DOHH2 (cell line): ENCODE measurements around the gene SIPA1L3.

Source experiments
- H3F3A ChIP-seq: fragments of 200-600 bp; sonication (generic), shearing (Covaris generic); 2 replicates; pipeline ENCODE4 v1.6.0; 2016; ENCODE audit warnings: antibody characterized with exemption, mild to moderate bottlenecking; ENCODE audit not compliant: control insufficient read depth, insufficient read depth
- H3K27ac ChIP-seq: fragments of 200-600 bp; sonication (generic); 2 replicates; pipeline ENCODE4 v1.5.1; 2014; ENCODE audit warnings: low read depth, mild to moderate bottlenecking, low read length, moderate library complexity
- H3K27me3 ChIP-seq: fragments of 200-600 bp; sonication (generic); 2 replicates; pipeline ENCODE4 v1.6.1; 2014; ENCODE audit warnings: mild to moderate bottlenecking, low read length, mixed read lengths; ENCODE audit not compliant: control insufficient read depth
- H3K36me3 ChIP-seq: fragments of 200-600 bp; sonication (generic); 2 replicates; pipeline ENCODE4 v1.6.1; 2014; ENCODE audit warnings: mild to moderate bottlenecking, low read length, moderate library complexity, mixed read lengths; ENCODE audit not compliant: control insufficient read depth
- H3K4me1 ChIP-seq: fragments of 200-600 bp; sonication (generic); 2 replicates; pipeline ENCODE4 v1.6.1; 2014; ENCODE audit warnings: mild to moderate bottlenecking, low read length, mixed read lengths; ENCODE audit not compliant: control insufficient read depth
- H3K4me2 ChIP-seq: fragments of 200-600 bp; sonication (generic); 2 replicates; pipeline ENCODE4 v1.6.0; 2014; ENCODE audit warnings: mild to moderate bottlenecking, low read length, moderate library complexity
- H3K4me3 ChIP-seq: fragments of 200-600 bp; sonication (generic); 2 replicates; pipeline ENCODE4 v1.5.1; 2014; ENCODE audit warnings: mild to moderate bottlenecking, low read length, mixed read lengths
- H3K79me2 ChIP-seq: fragments of 200-600 bp; sonication (generic); 2 replicates; pipeline ENCODE4 v1.6.1; 2014; ENCODE audit warnings: mild to moderate bottlenecking, low read length, mixed read lengths; ENCODE audit not compliant: control insufficient read depth
- H3K9me2 ChIP-seq: fragments of 200-600 bp; sonication (generic); replicated peaks from 2 replicates; pipeline ENCODE4 v1.6.1; 2014; ENCODE audit warnings: mild to moderate bottlenecking, low read length, mixed read lengths; ENCODE audit not compliant: control insufficient read depth
- H3K9me3 ChIP-seq: fragments of 200-600 bp; sonication (generic); 2 replicates; pipeline ENCODE4 v1.6.1; 2014; ENCODE audit warnings: antibody characterized with exemption, low read length, mixed read lengths; ENCODE audit not compliant: control insufficient read depth, insufficient read depth
- H4K20me1 ChIP-seq: fragments of 200-600 bp; sonication (generic); 2 replicates; pipeline ENCODE4 v1.6.0; 2014; ENCODE audit warnings: low read depth, mild to moderate bottlenecking, antibody characterized with exemption, low read length, moderate library complexity; ENCODE audit not compliant: control insufficient read depth, insufficient read depth
- EZH2phosphoT487 ChIP-seq: fragments of 200-600 bp; sonication (generic); IDR thresholded peaks from 2 replicates; pipeline ENCODE4 v1.6.1; 2017; ENCODE audit warnings: borderline replicate concordance, mild to moderate bottlenecking, antibody characterized with exemption, low read length, moderate library complexity, mixed read lengths
- TF ChIP-seq, protein P1 (sequence below): fragments of 200-600 bp; sonication (generic); IDR thresholded peaks from one replicate; pipeline ENCODE4 v1.5.1; 2014; ENCODE audit warnings: antibody characterized with exemption, mild to moderate bottlenecking, low read depth, low read length; ENCODE audit not compliant: poor library complexity, severe bottlenecking

SIPA1L3 gene

DNA sequence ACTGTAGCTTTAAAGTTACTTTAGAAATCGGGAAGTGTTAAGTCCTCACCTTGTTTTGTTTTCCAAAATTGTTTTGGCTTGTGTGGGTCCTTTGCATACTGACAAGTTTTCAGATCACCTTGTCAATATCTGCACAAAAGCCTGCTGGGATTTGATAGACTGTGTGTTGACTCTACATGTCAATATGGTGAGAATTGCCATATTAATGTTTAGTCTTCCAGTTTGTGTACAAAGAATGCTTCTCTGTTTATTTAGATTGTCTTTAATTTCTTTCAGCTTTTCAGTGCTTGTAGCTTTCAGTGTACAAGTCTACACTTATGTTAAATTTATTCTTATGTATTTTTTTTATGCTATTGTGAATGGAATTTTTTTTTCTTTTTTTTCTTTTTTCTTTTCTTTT is 50.2 kb downstream of the SIPA1L3 start:
- H3K27ac ChIP-seq, result peak overlapping the region; percentile 94
- TF ChIP-seq EZH2phosphoT487, result no peak
- TF ChIP-seq, protein P1, sequence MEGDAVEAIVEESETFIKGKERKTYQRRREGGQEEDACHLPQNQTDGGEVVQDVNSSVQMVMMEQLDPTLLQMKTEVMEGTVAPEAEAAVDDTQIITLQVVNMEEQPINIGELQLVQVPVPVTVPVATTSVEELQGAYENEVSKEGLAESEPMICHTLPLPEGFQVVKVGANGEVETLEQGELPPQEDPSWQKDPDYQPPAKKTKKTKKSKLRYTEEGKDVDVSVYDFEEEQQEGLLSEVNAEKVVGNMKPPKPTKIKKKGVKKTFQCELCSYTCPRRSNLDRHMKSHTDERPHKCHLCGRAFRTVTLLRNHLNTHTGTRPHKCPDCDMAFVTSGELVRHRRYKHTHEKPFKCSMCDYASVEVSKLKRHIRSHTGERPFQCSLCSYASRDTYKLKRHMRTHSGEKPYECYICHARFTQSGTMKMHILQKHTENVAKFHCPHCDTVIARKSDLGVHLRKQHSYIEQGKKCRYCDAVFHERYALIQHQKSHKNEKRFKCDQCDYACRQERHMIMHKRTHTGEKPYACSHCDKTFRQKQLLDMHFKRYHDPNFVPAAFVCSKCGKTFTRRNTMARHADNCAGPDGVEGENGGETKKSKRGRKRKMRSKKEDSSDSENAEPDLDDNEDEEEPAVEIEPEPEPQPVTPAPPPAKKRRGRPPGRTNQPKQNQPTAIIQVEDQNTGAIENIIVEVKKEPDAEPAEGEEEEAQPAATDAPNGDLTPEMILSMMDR, result no peak

DNA sequence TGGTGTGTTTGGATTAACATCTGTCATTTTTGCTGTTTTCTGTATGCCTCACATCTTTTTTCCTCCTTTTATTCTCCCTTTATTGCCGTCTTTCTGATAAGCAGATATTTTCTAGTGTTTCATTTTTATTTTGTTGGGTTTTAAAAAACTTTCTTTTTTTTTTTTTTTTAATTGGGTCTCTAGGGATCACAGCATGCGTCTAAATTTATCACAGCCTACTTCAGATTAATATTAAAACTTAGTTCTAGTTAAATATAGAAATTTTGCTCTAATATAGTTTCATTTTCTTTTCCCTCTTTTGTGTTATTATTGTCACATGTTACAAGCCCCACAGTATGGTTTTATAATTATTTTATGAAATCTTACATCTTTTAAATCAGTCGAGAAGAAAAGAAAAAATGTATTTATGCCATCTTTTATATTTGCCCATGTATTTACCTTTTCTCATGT is 52.7 kb downstream of the SIPA1L3 start:
- Histone ChIP-seq H3K4me2 (peak overlapping the region; percentile 88), H3K79me2 (peaks cover 89% of the 10 kb centered on the region), H3K4me1 (peaks cover 93% of the 10 kb centered on the region), H3F3A (peaks cover 39% of the 10 kb centered on the region), H4K20me1 (no peaks in the 10 kb centered on the region), H3K9me3 (peaks cover 6% of the 10 kb centered on the region), H3K9me2 (no peaks in the 10 kb centered on the region), H3K4me3 (peak overlapping the region; percentile 69), H3K36me3 (peaks cover 15% of the 10 kb centered on the region), H3K27me3 (no peaks in the 10 kb centered on the region), H3K27ac (peak overlapping the region; percentile 94)
- TF ChIP-seq, protein P1, result no peak
- no peak for TF ChIP-seq EZH2phosphoT487

More for the DNA sequence above, 50.2 kb downstream of the SIPA1L3 start:
- no peaks in the 10 kb centered on the region for H3K27me3 ChIP-seq
- H3K9me3 ChIP-seq, result peaks cover 6% of the 10 kb centered on the region
- peak overlapping the region; percentile 88 for H3K4me2 ChIP-seq
- no peaks in the 10 kb centered on the region for H3K9me2 ChIP-seq
- H3K79me2 ChIP-seq, result peaks cover 89% of the 10 kb centered on the region
- H3K36me3 ChIP-seq, result peaks cover 15% of the 10 kb centered on the region
- peaks cover 41% of the 10 kb centered on the region for H3F3A ChIP-seq
- no peaks in the 10 kb centered on the region for H4K20me1 ChIP-seq
- H3K4me1 ChIP-seq, result peaks cover 95% of the 10 kb centered on the region
- no peak overlapping the region; the same call in 1 of the 2 replicates for H3K4me3 ChIP-seq

DNA sequence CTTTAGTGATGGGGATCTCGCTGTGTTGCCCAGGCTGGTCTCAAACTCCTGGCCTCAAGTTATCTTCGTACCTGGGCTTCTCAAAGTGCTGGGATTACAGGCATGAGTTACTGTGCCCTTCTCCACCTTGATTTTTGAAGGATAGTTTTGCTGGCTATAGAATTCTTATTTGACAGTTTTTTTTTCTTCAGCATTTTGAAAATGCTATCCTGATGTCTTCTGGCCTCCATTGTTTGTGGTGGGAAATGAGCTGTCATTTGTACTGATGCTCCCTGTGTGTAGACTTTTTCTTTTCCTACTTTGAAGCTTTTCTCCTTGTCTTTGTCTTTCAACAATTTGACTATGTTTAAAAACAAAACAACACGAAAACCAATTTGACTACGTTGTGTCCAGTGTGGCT is 54.2 kb downstream of the SIPA1L3 start:
- Histone ChIP-seq H3K9me2 (no peaks in the 10 kb centered on the region), H3K27me3 (no peaks in the 10 kb centered on the region), H4K20me1 (no peaks in the 10 kb centered on the region), H3F3A (peaks cover 36% of the 10 kb centered on the region), H3K9me3 (peaks cover 6% of the 10 kb centered on the region), H3K36me3 (peaks cover 12% of the 10 kb centered on the region), H3K4me2 (peak overlapping the region; percentile 70), H3K4me3 (peak overlapping the region; percentile 34; the same call in 1 of the 2 replicates), H3K27ac (peak overlapping the region; percentile 94), H3K4me1 (peaks cover 81% of the 10 kb centered on the region), H3K79me2 (peaks cover 89% of the 10 kb centered on the region)
- no peak for TF ChIP-seq EZH2phosphoT487
- TF ChIP-seq, protein P1, result no peak
